Endodermal cell (in vitro differentiated cells): ENCODE measurements around the gene NFATC2. TPM values are rescaled to one million over a fixed set of nuclear protein-coding genes. Genes with fewer than 3 reads are reported as not detected.

Experiments
- DNase-seq: peaks from one replicate; pipeline ENCODE4 v3.0.0-alpha.2; 2017
- H3K27ac ChIP-seq: 2 replicates; pipeline ENCODE4 v1.5.1; 2013; ENCODE audit warnings: mild to moderate bottlenecking, low read depth, low read length, moderate library complexity
- H3K27me3 ChIP-seq: 2 replicates; pipeline ENCODE4 v1.6.1; 2013; ENCODE audit warnings: mild to moderate bottlenecking, low read length, moderate library complexity; ENCODE audit not compliant: insufficient read depth, control insufficient read depth, poor library complexity, severe bottlenecking
- H3K36me3 ChIP-seq: 2 replicates; pipeline ENCODE4 v1.7.0; 2013; ENCODE audit warnings: mild to moderate bottlenecking, low read length, moderate library complexity; ENCODE audit not compliant: control insufficient read depth, insufficient read depth
- H3K4me1 ChIP-seq: one replicate; pipeline ENCODE4 v1.7.0; 2013; ENCODE audit warnings: low read length; ENCODE audit not compliant: control insufficient read depth, insufficient read depth
- H3K4me3 ChIP-seq: 2 replicates; pipeline ENCODE4 v1.5.1; 2013; ENCODE audit warnings: mild to moderate bottlenecking, low read length, moderate library complexity
- H3K9ac ChIP-seq: 2 replicates; pipeline ENCODE4 v1.6.1; 2013; ENCODE audit warnings: mild to moderate bottlenecking, low read length, moderate library complexity; ENCODE audit not compliant: poor library complexity, severe bottlenecking; ENCODE audit errors: extremely low read depth
- H3K9me3 ChIP-seq: 2 replicates; pipeline ENCODE4 v1.6.1; 2013; ENCODE audit warnings: mild to moderate bottlenecking, low read length, moderate library complexity; ENCODE audit not compliant: control insufficient read depth
- H3K27ac Mint-ChIP-seq: 2 replicates; pipeline ENCODE4 v1.8.0; 2020; ENCODE audit warnings: mixed read lengths
- H3K27me3 Mint-ChIP-seq: 2 replicates; pipeline ENCODE4 v1.8.0; 2021; ENCODE audit warnings: mild to moderate bottlenecking, mixed read lengths; ENCODE audit not compliant: insufficient read depth
- H3K36me3 Mint-ChIP-seq: 2 replicates; pipeline ENCODE4 v1.8.0; 2020; ENCODE audit warnings: low read depth, mixed read lengths
- H3K4me1 Mint-ChIP-seq: 2 replicates; pipeline ENCODE4 v1.8.0; 2020; ENCODE audit warnings: mixed read lengths
- H3K4me3 Mint-ChIP-seq: 2 replicates; pipeline ENCODE4 v1.8.0; 2020; ENCODE audit warnings: mild to moderate bottlenecking, moderate library complexity, mixed read lengths
- H3K9me3 Mint-ChIP-seq: 2 replicates; pipeline ENCODE4 v1.8.0; 2020; ENCODE audit warnings: mild to moderate bottlenecking, mixed read lengths
- WGBS, 2 experiments: methylation state at CpG; one replicate each; pipeline versions ENCODE4 v1.1.5 to v1.1.7; 2013; ENCODE audit warnings: missing lambda C conversion rate in 2 of 2, mixed read lengths in 1 of 2; ENCODE audit not compliant: insufficient coverage in 1 of 2, insufficient read length in 1 of 2; 5-methylcytosine and 5-hydroxymethylcytosine counted together
- total RNA-seq, 2 donors: library from RNA; stranded (reverse); fragmentation: NEBNext Ultra II Directional in 1 of 2; extraction: Animal tissue kit (Norgen Biotek cat#: 25700) in 1 of 2; gene quantifications; 2 replicates in 1 of 2; 3 replicates in 1 of 2; pipeline ENCODE4 v1.2.1, GENCODE V29; 2021
- TF ChIP-seq, protein P1 (sequence below): fragments of 200-600 bp; sonication (generic); conservative IDR thresholded peaks from 2 replicates; pipeline ENCODE4 v1.5.0; 2021; ENCODE audit warnings: antibody characterized with exemption, mild to moderate bottlenecking

The NFATC2 gene
- total RNA-seq, 2 donors from 2014 or later = 1.5 to 2.1 TPM

DNA sequence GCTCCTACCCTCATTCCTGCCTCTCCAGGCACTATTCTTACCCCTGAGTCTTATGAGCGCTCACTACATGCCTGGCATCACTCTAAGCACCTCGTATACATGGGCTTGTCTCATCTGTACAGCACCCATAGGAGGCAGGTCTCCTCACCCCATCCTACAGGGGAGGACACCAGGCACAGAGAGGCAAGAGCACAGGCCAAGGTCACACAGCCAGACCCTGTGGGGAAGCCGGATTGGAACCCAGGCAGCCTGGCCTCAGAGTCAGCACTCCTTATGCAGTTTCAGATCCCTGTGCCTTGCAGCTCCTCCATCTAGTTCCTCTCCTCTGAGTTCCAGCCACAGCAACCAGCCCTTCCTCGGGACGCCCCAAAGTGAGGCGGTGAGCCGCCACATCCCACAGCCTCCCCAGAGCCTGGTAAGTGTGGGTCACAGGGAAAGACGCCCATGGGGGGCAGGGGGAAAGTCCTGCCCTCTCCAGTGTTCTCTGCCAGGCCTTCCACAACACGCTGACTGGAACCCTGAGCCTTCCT lies 103.3 kb downstream of the NFATC2 start:
- H3K4me1 Mint-ChIP-seq = peaks cover 6% of the 10 kb centered on the region
- no peak overlapping the region for H3K27ac ChIP-seq
- no peaks in the 10 kb centered on the region for H3K9me3 Mint-ChIP-seq
- no peak for DNase-seq
- H3K4me3 ChIP-seq = no peak overlapping the region
- no peaks in the 10 kb centered on the region for H3K9me3 ChIP-seq
- 93 to 100% methylated on average over 2 to 9 of the region's 9 CpGs for WGBS, 2 experiments
- no peaks in the 10 kb centered on the region for H3K4me1 ChIP-seq
- H3K27me3 Mint-ChIP-seq = no peaks in the 10 kb centered on the region
- no peak overlapping the region for H3K27ac Mint-ChIP-seq
- H3K4me3 Mint-ChIP-seq = no peak overlapping the region
- H3K36me3 ChIP-seq = no peaks in the 10 kb centered on the region
- H3K27me3 ChIP-seq = no peaks in the 10 kb centered on the region
- H3K9ac ChIP-seq = no peak overlapping the region
- H3K36me3 Mint-ChIP-seq = no peaks in the 10 kb centered on the region
- TF ChIP-seq, protein P1, sequence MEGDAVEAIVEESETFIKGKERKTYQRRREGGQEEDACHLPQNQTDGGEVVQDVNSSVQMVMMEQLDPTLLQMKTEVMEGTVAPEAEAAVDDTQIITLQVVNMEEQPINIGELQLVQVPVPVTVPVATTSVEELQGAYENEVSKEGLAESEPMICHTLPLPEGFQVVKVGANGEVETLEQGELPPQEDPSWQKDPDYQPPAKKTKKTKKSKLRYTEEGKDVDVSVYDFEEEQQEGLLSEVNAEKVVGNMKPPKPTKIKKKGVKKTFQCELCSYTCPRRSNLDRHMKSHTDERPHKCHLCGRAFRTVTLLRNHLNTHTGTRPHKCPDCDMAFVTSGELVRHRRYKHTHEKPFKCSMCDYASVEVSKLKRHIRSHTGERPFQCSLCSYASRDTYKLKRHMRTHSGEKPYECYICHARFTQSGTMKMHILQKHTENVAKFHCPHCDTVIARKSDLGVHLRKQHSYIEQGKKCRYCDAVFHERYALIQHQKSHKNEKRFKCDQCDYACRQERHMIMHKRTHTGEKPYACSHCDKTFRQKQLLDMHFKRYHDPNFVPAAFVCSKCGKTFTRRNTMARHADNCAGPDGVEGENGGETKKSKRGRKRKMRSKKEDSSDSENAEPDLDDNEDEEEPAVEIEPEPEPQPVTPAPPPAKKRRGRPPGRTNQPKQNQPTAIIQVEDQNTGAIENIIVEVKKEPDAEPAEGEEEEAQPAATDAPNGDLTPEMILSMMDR = no peak

DNA sequence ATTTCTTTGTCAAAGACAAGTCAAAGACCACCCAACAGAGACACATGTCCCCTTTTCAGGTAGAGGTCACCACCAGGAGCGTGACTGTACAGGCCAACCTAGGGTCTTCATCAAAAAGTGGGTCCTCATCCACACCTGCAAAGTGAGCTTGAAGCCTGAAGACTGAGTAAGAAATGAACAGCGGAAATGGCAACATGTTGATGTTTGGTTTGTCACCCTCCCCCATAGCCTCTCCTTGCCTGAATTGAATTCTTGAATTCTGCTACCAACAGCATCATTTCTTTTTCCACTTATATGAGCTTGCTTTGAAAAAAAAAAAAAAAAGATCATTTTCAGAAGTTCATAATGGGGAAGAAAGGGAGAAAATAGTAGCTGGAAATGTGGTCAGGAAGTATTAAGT lies 104.4 kb downstream of the NFATC2 start:
- Mint-ChIP-seq H3K36me3 (no peaks in the 10 kb centered on the region), H3K9me3 (no peaks in the 10 kb centered on the region), H3K27me3 (no peaks in the 10 kb centered on the region), H3K4me1 (peaks cover 6% of the 10 kb centered on the region), H3K27ac (no peak overlapping the region), H3K4me3 (no peak overlapping the region)
- DNase-seq = no peak
- Histone ChIP-seq H3K27ac (no peak overlapping the region), H3K9me3 (no peaks in the 10 kb centered on the region), H3K27me3 (no peaks in the 10 kb centered on the region), H3K4me3 (no peak overlapping the region), H3K4me1 (no peaks in the 10 kb centered on the region), H3K9ac (no peak overlapping the region), H3K36me3 (no peaks in the 10 kb centered on the region)
- TF ChIP-seq, protein P1 = no peak
- 93 to 100% methylated on average over 1 to 2 of the region's 2 CpGs for WGBS, 2 experiments

DNA sequence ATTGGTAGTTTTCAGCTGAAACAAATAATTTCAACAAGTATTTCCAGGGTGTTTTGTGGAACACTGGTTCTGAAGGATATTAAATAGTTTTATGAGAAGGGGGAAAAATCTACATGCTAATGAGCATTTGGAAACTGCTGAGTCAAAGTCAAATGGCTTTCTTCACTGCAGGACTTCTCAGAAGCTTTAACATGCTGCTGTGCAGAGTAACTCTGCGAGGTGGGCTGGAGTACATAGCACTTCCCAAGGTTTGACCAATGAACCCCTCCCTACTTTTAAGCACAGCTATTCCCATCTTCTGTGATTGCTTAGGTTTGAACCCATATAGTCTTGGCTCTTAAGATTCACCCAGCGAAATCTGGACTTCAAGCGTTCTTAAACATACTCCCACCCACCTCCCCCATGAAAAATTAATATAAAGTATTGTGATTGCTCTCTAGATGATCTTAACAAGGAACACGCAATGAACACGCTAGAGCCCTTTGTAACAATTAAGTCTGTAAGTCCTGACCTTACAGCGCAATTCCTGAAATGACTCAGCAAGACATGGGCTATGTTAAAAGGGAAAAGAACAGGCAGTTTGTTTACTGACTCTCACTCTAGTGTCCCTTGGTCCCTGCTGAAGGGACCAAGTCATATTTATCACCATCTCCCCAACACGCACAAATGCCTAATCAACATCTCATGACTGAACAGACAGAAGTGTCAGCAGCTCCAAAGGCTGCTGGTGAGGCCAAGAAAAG lies 105.2 kb downstream of the NFATC2 start:
- no peak for DNase-seq
- Histone ChIP-seq H3K4me1 (no peaks in the 10 kb centered on the region), H3K36me3 (no peaks in the 10 kb centered on the region), H3K9me3 (no peaks in the 10 kb centered on the region), H3K27ac (no peak overlapping the region), H3K27me3 (no peaks in the 10 kb centered on the region), H3K9ac (no peak overlapping the region), H3K4me3 (no peak overlapping the region)
- Mint-ChIP-seq H3K4me1 (peaks cover 6% of the 10 kb centered on the region), H3K36me3 (no peaks in the 10 kb centered on the region), H3K9me3 (no peaks in the 10 kb centered on the region), H3K27me3 (no peaks in the 10 kb centered on the region), H3K4me3 (no peak overlapping the region), H3K27ac (no peak overlapping the region)
- 92 to 93% methylated on average over 4 to 6 of the region's 7 CpGs for WGBS, 2 experiments
- TF ChIP-seq, protein P1 = no peak
